Neutrophil (primary cell): ENCODE data around the gene MPHOSPH6.
"Not testable (repeated sequence)": the region's sequence is repeated elsewhere in the genome, so short reads cannot be mapped to it uniquely, and the experiment has no call there.

Experiments used
- H3K27ac ChIP-seq: fragments of 200-600 bp; sonication (generic); 2 replicates; pipeline ENCODE4 v1.5.1; 2016; ENCODE audit warnings: mild to moderate bottlenecking, moderate library complexity
- H3K27me3 ChIP-seq: fragments of 200-600 bp; sonication (generic); 2 replicates; pipeline ENCODE4 v1.6.0; 2016; ENCODE audit warnings: mild to moderate bottlenecking
- H3K36me3 ChIP-seq: fragments of 200-600 bp; sonication (generic); 2 replicates; pipeline ENCODE4 v1.5.1; 2017
- H3K4me1 ChIP-seq, 2 experiments: fragments of 200-600 bp in 1 of 2; sonication (generic) in 1 of 2; 1 replicate in 1 of 2; 2 replicates in 1 of 2; pipeline versions ENCODE4 v1.5.1 to v1.6.1; 2013 to 2016; ENCODE audit warnings: low read depth in 1 of 2, low read length in 1 of 2, mild to moderate bottlenecking in 1 of 2, moderate library complexity in 1 of 2; ENCODE audit not compliant: control insufficient read depth in 1 of 2, insufficient read depth in 1 of 2
- H3K4me3 ChIP-seq, 2 experiments: fragments of 200-600 bp in 1 of 2; sonication (generic) in 1 of 2; 1 replicate in 1 of 2; 2 replicates in 1 of 2; pipeline ENCODE4 v1.5.1; 2013 to 2016; ENCODE audit warnings: low read depth in 1 of 2, low read length in 1 of 2, mild to moderate bottlenecking in 1 of 2, moderate library complexity in 1 of 2
- H3K9me3 ChIP-seq: fragments of 200-600 bp; sonication (generic); 2 replicates; pipeline ENCODE4 v1.5.1; 2016
- TF ChIP-seq, protein P1 (sequence below): fragments of 200-600 bp; sonication (generic); IDR thresholded peaks from 2 replicates; pipeline ENCODE4 v1.5.1; 2016; ENCODE audit warnings: antibody characterized with exemption

Gene MPHOSPH6, protein sequence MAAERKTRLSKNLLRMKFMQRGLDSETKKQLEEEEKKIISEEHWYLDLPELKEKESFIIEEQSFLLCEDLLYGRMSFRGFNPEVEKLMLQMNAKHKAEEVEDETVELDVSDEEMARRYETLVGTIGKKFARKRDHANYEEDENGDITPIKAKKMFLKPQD

DNA sequence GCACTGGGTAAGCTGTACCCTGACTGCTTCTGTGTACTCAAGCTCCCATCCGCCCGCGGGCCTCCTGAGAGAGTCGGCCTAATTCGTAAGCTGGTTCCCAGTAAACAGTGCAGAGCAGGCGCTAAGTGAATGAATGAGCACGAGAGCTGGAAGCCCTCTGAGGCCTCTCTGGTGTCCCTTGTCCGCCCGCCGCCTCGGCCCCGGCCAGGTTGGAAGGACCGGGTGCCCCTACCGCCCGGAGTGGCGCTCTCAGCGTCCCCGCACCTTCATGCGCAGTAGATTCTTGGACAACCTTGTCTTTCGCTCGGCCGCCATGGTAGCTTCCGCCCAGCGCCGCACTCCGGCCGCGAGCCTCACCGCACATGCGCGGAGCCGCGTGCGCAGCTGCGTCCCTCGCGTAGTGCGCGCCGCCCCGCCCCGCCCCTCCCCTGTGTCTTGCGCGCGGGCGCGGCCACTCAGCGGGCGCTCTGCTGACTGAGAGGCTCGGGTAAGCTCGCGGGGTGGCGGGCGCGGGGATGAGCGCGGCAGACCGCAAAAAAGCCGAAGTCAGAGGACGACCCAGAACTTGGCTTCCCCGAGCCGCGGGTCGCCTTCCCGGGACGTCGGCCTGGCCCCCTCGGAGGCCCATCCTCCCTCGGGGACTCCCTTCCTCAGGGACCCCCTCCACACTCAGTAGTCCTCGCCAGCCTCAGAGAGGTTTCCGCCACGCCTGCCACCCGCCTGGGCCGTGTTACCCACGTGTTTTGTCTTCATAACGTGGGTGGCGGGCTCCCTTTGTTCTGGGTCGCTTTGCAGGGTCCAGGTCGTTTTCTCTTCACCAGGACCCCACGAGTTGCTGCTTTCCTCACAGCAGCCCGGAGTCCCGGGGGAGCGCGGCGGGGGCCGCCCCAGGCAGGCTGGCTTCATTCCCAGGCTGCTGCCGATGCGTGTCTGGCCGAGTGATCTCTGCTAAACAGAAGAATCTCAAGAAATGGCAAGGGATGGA, at the start of gene MPHOSPH6:
TSS of gene MPHOSPH6 (minus strand) at position 364 of the 985 bp plus-strand sequence. CDS start at position 315, 49 bp downstream.
- Histone ChIP-seq H3K9me3 (no peaks in the 10 kb centered on the region), H3K4me3 (peak within 1 kb of the TSS; percentile 62 to 65), H3K36me3 (no peaks in the 10 kb centered on the region), H3K27me3 (peaks cover 45% of the 10 kb centered on the region), H3K4me1 (peaks cover 16% of the 10 kb centered on the region in 2 experiments), H3K27ac (peak within 1 kb of the TSS; percentile 62)
- TF ChIP-seq, protein P1, sequence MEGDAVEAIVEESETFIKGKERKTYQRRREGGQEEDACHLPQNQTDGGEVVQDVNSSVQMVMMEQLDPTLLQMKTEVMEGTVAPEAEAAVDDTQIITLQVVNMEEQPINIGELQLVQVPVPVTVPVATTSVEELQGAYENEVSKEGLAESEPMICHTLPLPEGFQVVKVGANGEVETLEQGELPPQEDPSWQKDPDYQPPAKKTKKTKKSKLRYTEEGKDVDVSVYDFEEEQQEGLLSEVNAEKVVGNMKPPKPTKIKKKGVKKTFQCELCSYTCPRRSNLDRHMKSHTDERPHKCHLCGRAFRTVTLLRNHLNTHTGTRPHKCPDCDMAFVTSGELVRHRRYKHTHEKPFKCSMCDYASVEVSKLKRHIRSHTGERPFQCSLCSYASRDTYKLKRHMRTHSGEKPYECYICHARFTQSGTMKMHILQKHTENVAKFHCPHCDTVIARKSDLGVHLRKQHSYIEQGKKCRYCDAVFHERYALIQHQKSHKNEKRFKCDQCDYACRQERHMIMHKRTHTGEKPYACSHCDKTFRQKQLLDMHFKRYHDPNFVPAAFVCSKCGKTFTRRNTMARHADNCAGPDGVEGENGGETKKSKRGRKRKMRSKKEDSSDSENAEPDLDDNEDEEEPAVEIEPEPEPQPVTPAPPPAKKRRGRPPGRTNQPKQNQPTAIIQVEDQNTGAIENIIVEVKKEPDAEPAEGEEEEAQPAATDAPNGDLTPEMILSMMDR = no peak

DNA sequence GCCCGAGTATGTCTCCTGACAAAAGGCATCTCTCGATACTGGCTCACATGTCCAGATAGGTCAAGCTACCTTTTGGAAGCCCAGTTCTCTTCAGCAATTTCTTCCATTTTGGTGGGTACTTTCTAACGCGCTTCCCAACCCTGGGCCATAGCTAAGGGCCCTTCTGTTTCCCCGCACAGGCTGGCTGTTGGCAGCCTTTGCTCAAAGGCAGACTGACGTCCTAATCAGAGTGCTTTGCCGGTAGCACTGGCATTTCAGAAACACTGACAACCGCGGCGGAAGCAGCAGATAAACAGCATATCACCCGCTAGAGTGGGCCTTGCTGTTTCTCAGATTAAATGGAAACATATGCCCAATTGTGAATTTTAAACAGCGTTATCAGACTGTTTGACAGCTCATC, 49.3 kb upstream of the MPHOSPH6 start:
- TF ChIP-seq, protein P1 = no peak
- H3K4me3 ChIP-seq = no peak overlapping the region
- no peaks in the 10 kb centered on the region for H3K4me1 ChIP-seq

GRCh38 chr16:82209314-82209713, 39.3 kb upstream of the MPHOSPH6 start:
- H3K4me1 ChIP-seq, H3K4me3 ChIP-seq, H3K9me3 ChIP-seq, H3K27me3 ChIP-seq, H3K36me3 ChIP-seq, H3K27ac ChIP-seq: not testable (repeated sequence)

More for the DNA sequence above, 49.3 kb upstream of the MPHOSPH6 start:
- Histone ChIP-seq H3K27me3 (peaks cover 28% of the 10 kb centered on the region), H3K9me3 (no peaks in the 10 kb centered on the region), H3K27ac (no peak overlapping the region), H3K36me3 (no peaks in the 10 kb centered on the region)

DNA sequence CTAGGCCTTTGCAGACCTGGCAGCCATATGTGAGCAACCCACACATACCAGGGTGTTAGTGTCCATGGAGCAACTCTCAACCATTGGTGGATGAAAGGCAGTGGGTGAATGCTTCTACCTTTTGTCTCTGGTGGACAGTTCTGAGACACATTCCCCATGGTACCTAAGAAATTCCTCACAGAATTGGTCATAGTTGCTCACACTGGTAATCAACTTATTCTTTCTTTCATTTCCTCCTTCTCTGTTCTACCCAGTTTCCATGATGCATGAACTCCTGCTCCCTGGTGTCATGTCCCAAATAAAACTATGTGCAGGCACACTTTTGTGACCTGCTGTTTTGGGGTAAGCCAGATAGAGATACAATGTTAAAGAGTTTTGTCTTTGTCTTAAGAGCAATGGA, 33.2 kb upstream of the MPHOSPH6 start:
- H3K4me3 ChIP-seq = no peak overlapping the region
- TF ChIP-seq, protein P1 = no peak
- no peaks in the 10 kb centered on the region for H3K36me3 ChIP-seq
- no peak overlapping the region for H3K27ac ChIP-seq
- no peaks in the 10 kb centered on the region for H3K9me3 ChIP-seq
- H3K4me1 ChIP-seq = no peaks in the 10 kb centered on the region
- no peaks in the 10 kb centered on the region for H3K27me3 ChIP-seq

GRCh38 chr16:82201926-82202325, 31.9 kb upstream of the MPHOSPH6 start:
- no peaks in the 10 kb centered on the region for H3K4me1 ChIP-seq
- no peak overlapping the region for H3K27ac ChIP-seq
- H3K4me3 ChIP-seq = no peak overlapping the region
- H3K9me3 ChIP-seq = no peaks in the 10 kb centered on the region
- H3K27me3 ChIP-seq = no peaks in the 10 kb centered on the region
- TF ChIP-seq, protein P1 = no peak
- no peaks in the 10 kb centered on the region for H3K36me3 ChIP-seq

GRCh38 chr16:82201351-82201750, 31.3 kb upstream of the MPHOSPH6 start:
- TF ChIP-seq, protein P1 = no peak
- no peak overlapping the region for H3K4me3 ChIP-seq
- H3K36me3 ChIP-seq = no peaks in the 10 kb centered on the region
- no peak overlapping the region for H3K27ac ChIP-seq
- no peaks in the 10 kb centered on the region for H3K9me3 ChIP-seq
- H3K27me3 ChIP-seq = no peaks in the 10 kb centered on the region
- H3K4me1 ChIP-seq = no peaks in the 10 kb centered on the region
